Retina (tissue), 1 donor: ENCODE results near the gene NCOA3.
"Not testable (repeated sequence)": the region's sequence is repeated elsewhere in the genome, so short reads cannot be mapped to it uniquely, and the experiment has no call there.

Experiments used
- DNase-seq: peaks from one replicate; pipeline ENCODE4 v3.0.0-alpha.2; 2016

NCOA3 gene

GRCh38 chr20:47541355-47541922 is 39.8 kb downstream of the NCOA3 start:
- DNase-seq = no peak

DNA sequence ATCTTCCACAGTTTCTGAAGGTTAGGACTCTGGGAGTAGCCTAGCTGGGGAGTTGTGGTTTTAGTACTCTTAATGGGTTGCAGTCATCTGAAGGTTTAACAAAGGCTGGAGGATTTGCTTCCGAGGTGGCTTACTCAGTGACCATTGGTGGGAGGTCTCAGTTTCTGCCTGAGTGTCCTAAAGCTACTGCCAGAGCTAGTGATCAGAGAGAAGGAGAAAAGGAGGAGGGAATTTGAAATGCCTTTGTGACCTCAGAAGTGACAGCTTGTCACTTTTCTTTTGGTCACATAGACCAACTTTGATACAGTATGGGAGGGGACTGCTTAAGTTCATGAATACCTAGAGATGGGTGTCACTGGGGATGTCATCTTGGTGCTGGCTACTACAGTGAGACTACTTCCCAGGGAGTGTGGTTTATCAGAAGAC is 41.3 kb downstream of the NCOA3 start:
- no peak for DNase-seq

DNA sequence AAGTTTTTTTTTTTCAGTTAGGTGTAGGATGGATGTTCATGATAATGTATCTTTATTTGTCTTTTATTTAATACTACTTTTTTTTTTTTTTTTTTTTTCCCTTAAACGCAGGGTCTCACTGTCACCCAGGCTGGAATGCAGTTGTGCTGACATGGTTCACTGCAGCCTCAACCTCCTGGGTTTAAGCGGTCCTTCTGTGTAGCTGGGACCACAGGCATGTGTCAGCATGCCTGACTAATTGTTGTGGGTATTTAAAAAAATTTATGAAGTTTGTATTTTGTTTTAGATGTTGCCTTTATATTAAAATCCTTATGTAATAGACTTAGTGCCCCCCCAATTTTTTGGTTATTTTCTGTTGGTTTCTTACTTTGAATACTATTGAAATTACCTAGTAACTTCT is 42.6 kb downstream of the NCOA3 start:
- DNase-seq = no peak

DNA sequence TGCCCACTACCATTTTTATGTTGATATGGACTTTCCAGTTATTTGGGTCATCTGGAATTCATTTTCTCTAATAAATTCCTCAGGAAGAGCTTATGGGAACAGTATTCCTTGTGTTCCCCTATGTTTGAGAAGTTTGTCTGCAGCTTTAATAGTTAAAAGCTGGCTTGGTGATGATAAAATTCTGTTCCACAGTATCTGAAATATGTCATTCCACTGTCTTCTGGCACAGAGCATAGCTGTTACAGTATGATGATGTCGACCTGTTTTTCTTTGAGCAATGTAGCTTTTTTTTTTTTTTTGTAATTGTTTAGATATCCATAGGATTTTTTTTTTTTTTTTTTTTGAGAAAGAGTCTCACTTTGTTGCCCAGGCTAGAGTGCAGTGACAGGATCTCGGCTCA is 43.2 kb downstream of the NCOA3 start:
- no peak for DNase-seq

DNA sequence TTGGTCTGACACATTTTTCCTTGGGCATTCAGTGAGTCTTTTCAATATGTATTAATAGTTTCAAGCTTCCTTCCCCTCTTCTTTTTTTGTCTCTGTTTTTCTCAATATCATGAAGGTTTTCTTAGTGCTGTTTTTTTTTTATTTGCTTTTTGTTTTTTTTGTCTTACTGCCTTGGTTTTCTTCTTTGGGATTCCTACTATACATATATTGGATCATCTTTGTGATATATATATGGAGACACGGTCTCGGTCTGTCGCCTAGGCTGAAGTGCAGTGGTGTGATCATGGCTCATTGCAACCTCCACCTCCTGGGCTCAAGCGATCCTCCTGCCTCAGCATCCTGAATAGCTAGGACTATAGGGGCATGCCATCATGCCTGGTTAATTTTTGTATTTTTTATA is 43.8 kb downstream of the NCOA3 start:
- no peak for DNase-seq

- no peak for DNase-seq
These were observed 44.7 kb downstream of the NCOA3 start for GRCh38 chr20:47546184-47547033.

DNA sequence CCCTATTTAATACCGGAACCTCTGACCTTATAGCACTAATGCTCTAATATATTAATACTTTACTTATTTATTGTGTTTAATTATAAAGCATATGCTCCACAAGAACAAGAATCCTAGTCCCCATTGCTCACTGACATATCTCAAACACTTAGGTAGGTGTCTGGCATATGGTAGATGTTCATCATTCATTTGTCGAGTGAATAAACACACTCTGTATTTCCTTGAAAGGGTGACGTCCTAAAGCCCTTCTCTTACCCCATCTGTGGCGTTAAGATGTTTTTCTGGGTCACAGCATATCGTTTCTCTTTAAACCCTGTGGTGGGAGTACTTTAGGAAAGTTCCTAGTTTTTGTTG is 45.3 kb downstream of the NCOA3 start:
- no peak for DNase-seq

DNA sequence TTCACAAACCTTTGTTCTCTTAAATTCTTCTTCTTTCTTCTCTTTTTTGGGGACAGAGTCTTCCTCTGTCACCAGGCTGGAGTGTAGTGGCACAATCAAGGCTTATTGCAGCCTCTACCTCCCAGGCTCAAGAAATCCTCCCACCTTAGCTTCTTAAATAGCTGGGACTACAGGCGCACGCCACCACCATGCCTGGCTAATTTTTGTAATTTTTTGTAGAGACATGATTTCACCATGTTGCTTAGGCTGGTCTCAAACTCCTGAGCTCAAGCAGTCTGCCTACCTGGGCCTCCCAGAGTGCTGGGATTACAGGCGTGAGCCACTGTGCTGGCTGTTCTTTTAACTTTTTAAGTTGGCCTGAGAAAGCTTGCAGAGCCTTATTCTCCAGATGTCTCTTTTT is 48.0 kb downstream of the NCOA3 start:
- DNase-seq = no peak

DNA sequence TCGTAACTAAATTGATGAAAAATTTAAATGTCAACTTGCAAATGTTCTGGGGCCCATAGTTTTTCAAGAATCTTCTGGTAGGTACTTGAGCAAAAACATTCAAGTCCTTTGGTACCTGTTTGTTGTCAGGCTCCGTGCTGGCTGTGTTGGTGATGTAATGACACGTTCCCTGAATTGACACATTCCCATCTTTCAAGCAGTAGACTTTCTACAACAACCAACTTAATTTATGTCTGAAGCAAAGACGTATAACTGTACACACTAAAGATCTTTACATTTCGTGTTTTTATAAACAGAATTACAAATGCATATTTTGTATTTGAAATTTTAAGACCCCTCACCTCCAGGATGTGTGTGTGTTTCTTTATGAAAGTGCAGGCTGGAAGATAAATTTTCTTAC is 49.5 kb downstream of the NCOA3 start:
- DNase-seq = no peak

- DNase-seq = no peak
These were observed 50.2 kb downstream of the NCOA3 start for GRCh38 chr20:47551841-47552240.

DNA sequence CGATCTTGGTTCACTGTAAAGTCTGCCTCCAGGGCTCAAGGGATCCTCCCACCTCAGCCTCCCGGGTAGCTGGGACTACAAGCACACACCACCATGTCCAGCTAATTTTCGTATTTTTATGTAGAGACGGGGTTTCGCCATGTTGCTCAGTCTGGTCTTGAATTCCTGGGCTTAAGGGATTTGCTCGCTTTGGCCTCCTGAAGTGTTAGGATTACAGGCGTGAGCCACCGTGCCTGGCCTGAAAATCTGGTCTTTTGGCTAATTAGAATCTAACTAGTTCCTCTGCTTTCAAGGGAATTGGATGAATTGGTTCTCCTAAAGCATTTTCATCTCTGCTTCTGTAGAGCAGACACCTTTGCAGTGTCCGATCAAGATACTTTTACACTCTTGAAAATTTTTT is 51.3 kb downstream of the NCOA3 start:
- DNase-seq = no peak

- not testable (repeated sequence) for DNase-seq
These were observed 52.0 kb downstream of the NCOA3 start for GRCh38 chr20:47553594-47554235.

DNA sequence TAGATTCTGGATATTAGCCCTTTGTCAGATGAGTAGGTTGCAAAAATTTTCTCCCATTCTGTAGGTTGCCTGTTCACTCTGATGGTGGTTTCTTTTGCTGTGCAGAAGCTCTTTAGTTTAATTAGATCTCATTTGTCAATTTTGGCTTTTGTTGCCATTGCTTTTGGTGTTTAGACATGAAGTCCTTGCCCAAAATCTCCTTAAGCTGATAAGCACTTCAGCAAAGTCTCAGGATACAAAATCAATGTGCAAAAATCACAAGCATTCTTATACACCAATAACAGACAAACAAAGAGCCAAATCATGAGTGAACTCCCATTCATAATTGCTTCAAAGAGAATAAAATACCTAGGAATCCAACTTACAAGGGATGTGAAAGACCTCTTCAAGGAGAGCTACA is 52.6 kb downstream of the NCOA3 start:
- DNase-seq = not testable (repeated sequence)

- no peak for DNase-seq
These were observed 55.5 kb downstream of the NCOA3 start for GRCh38 chr20:47557218-47557617.

GRCh38 chr20:47557791-47558190 is 56.1 kb downstream of the NCOA3 start:
- DNase-seq = no peak

GRCh38 chr20:47558295-47559066 is 56.8 kb downstream of the NCOA3 start:
- DNase-seq = no peak

DNA sequence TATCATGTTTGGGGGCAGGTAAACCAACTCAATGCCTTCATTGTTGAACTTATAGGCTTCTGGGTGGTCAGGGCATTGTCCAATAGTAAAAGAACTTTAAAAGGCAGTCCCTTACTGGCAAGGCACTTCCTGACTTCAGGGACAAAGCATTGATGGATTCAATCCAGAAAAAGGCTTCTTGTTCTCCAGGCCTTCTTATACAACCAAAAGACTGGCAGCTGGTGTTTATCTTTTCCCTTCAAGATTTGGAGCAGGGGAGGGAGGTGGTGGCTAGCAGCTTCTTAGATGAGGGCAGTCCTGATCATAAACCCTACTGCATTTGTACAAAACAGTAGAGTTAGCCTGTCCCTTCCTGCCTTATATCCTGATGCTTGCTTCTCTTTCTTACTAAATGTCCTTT is 57.5 kb downstream of the NCOA3 start:
- DNase-seq = no peak

DNA sequence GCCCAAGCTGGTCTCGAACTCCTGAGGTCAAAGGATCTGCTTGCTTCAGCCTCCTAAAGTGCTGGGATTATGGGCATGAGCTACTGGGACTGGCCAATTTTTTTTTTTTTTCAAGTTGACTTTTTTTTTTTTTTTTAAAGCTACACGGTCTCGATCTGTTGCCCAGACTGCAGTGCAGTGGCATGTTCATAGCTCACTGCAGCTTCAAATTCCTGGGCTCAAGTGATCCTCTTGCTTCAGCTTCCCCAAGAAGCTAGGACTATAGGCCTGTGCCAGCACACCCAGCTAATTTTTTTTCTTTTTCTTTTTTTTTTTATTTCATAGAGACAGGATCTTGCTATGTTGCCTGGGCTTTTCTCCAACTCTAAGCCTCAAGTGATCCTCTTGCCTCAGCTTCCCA is 59.5 kb downstream of the NCOA3 start:
- DNase-seq = no peak

GRCh38 chr20:47561603-47562583 is 60.2 kb downstream of the NCOA3 start:
- DNase-seq = no peak

GRCh38 chr20:47566269-47566668 is 64.6 kb downstream of the NCOA3 start:
- no peak for DNase-seq

- DNase-seq = no peak
These were observed 66.3 kb downstream of the NCOA3 start for GRCh38 chr20:47568019-47568418.

- no peak for DNase-seq
These were observed 67.2 kb downstream of the NCOA3 start for GRCh38 chr20:47568837-47569410.
